Mucosa of descending colon (tissue), 3 donors: ENCODE measurements around the gene ULBP1. TPM values are rescaled to one million over a fixed set of nuclear protein-coding genes. Genes with fewer than 3 reads are reported as not detected.
"Not testable (repeated sequence)": the region's sequence is repeated elsewhere in the genome, so short reads cannot be mapped to it uniquely, and the experiment has no call there.

Experiments
- ATAC-seq: fragments of 200-7000 bp; cut with Tn5 transposase; one replicate; pipeline ENCODE4 v1.9.1; 2020; ENCODE audit warnings: mild to moderate bottlenecking, moderate library complexity
- DNase-seq, 3 donors: peaks; one replicate each; pipeline ENCODE4 v3.0.0-alpha.2; 2020
- H3K36me3 ChIP-seq: fragments of 200-600 bp; one replicate; pipeline ENCODE4 v1.8.0; 2021; ENCODE audit warnings: low read depth, mild to moderate bottlenecking
- H3K4me1 ChIP-seq: fragments of 200-600 bp; one replicate; pipeline ENCODE4 v1.8.0; 2021; ENCODE audit warnings: low read depth, mild to moderate bottlenecking
- H3K4me3 ChIP-seq: fragments of 200-600 bp; one replicate; pipeline ENCODE4 v1.8.0; 2021; ENCODE audit warnings: mild to moderate bottlenecking
- H3K9me3 ChIP-seq: fragments of 200-600 bp; one replicate; pipeline ENCODE4 v1.8.0; 2021; ENCODE audit warnings: mild to moderate bottlenecking
- intact Hi-C, 2 donors: fragments of 100-400 bp; cut with DNase I in 1 of 2; cut with micrococcal nuclease in 1 of 2; formaldehyde crosslinking; loops; one replicate each; pipeline versions ENCODE4 v1.11.0 to v1.11.1; 2022; cut with DNase I, micrococcal nuclease
- total RNA-seq, 3 donors: library from RNA; stranded (reverse); fragmentation: NEBNext Ultra II Directional in 2 of 3; extraction: Animal tissue kit (Norgen Biotek cat#: 25700) in 2 of 3; gene quantifications; one replicate each; pipeline versions ENCODE4 v1.2.1 to v1.2.4, GENCODE V29; 2021 to 2023
- TF ChIP-seq, protein P1 (sequence below): fragments of 200-600 bp; IDR thresholded peaks from one replicate; pipeline ENCODE4 v1.8.0; 2022; ENCODE audit warnings: antibody characterized with exemption, mild to moderate bottlenecking
- donor health status: DM: no; HTN: no; CAD: no; lungs with moderate emphysema.
- donor health status: DM: no; HTN: no; CAD: no.
- donor health status: DM: no; HTN: yes; CAD: no.

ULBP1 gene
- total RNA-seq, 3 donors from 2014 or later: not detected

DNA sequence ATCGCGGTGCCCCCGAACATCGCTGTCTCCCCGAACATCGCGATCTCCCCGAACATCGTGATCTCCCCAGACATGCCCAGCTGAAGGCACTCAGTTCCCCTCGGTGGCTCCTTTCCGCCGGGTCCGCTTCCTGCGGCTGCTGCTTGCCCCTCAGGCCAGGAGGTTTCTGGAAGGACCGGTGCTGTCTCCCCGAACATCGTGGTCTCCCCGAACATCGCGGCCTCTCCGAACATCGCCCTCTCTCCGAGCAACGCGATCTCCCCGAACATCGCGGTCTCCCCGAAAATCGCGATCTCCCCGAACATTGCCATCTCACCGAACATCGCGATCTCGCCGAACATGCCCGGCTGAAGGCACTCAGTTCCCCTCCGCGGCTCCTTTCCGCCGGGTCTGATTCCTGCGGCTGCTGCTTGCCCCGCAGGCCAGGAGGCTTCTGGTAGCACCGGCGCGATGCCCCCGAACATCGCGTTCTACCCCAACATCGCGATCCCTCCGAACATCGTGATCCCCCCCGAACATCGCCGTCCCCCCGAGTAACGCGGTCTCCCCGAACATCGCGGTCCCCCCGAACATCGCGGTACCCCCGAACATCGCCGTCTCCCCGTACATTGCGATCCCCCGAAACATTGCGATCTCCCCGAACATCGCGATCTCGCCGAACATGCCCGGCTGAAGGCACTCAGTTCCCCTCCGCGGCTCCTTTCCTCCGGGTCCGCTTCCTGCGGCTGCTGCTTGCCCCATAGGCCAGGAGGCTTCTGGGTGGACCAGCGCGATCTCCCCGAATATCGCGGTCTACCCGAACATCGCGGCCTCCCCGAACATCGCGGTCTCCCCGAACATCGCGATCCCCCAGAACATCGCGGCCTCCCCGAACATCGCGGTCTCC is 808 bp downstream of the ULBP1 start:
- TF ChIP-seq, protein P1, sequence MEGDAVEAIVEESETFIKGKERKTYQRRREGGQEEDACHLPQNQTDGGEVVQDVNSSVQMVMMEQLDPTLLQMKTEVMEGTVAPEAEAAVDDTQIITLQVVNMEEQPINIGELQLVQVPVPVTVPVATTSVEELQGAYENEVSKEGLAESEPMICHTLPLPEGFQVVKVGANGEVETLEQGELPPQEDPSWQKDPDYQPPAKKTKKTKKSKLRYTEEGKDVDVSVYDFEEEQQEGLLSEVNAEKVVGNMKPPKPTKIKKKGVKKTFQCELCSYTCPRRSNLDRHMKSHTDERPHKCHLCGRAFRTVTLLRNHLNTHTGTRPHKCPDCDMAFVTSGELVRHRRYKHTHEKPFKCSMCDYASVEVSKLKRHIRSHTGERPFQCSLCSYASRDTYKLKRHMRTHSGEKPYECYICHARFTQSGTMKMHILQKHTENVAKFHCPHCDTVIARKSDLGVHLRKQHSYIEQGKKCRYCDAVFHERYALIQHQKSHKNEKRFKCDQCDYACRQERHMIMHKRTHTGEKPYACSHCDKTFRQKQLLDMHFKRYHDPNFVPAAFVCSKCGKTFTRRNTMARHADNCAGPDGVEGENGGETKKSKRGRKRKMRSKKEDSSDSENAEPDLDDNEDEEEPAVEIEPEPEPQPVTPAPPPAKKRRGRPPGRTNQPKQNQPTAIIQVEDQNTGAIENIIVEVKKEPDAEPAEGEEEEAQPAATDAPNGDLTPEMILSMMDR: no peak
- intact Hi-C loops: no loop called here

DNA sequence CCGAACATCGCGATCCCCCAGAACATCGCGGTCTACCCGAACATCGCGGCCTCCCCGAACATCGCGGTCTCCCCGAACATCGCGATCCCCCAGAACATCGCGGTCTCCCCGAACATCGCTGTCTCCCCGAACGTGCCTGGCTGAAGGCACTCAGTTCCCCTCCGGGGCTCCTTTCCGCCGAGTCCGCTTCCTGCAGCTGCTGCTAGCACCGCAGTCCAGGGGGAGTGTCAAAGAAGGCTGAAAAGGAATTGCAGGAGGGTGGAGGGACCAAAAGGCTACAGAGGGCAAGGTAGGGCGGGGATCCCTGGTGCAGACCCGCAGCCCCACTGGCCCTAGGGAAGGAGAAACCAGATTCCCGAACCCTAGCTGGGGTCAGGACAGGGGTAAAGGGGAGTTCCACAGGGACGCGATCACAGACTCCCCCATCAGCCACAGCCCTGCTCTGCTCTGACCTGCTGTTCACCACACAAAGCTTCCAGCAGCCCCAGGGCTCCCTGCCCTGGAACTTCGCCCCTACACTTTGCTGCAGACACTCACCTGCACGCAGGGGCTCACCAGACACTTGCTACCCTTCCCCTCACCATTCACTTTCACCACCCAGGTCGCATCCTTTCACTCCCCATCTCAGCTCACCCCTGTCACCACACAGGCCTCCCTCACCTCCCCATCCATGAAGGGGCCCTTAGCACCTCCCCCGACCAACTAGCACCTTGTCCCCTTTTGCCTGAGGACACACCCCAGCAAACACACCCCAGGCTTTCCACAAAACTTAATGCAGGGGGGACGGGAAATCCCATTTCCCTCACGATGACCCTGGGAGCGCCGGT is 1.7 kb downstream of the ULBP1 start:
- intact Hi-C loops: no loop called here

More for the DNA sequence above, 808 bp downstream of the ULBP1 start:
- Histone ChIP-seq H3K36me3 (no peaks in the 10 kb centered on the region), H3K4me3 (no peak overlapping the region), H3K9me3 (no peaks in the 10 kb centered on the region), H3K4me1 (peaks cover 24% of the 10 kb centered on the region)
- ATAC-seq: no peak
- DNase-seq: peak in 1 of 3 donors; percentile 27

DNA sequence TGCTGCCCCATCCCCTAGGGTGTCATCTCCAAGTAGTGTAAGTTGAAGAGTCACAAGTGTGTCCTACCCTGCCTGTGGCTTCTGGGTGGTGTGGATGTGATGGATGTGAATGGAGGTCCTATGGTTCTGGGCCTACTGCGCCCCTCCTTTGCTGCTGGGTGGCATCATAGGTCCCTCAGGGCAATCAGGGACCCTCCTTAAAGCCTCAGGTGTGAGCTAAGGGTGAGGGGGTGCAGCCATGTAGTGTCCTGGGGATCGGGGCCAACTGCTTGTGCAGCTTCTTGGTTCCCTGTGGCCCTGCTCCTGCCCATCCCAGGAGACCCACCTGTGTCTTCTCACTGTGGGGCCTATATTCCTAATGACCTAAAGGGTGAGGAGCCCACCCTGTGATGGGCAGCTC is 2.6 kb downstream of the ULBP1 start:
- DNase-seq, H3K4me3 ChIP-seq, intact Hi-C loops, ATAC-seq, H3K9me3 ChIP-seq, H3K36me3 ChIP-seq: not testable (repeated sequence)
- peaks cover 24% of the 10 kb centered on the region for H3K4me1 ChIP-seq

More for the DNA sequence above, 1.7 kb downstream of the ULBP1 start:
- no peaks in the 10 kb centered on the region for H3K36me3 ChIP-seq
- TF ChIP-seq, protein P1: no peak
- peaks cover 24% of the 10 kb centered on the region for H3K4me1 ChIP-seq
- no peaks in the 10 kb centered on the region for H3K9me3 ChIP-seq
- ATAC-seq (no peak), DNase-seq (no peak)
- no peak overlapping the region for H3K4me3 ChIP-seq

DNA sequence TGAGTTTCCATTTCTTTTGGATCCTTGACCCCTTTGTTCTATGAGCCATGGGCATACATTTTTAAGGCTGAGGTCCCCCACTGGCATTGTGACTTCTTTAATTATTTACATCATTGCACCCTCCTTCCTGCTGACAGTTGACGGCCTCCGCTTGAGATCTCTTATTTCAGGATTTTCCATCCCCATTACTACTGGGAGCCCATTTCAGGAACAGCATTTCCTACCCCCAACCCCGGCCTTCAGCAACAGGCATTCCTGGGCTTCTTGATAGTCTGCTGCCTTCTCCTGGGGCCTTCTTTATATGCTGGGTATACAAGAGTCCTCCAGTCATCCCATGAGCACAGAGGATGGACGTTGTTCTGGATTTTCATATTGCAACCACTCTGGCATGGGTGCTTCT is 3.8 kb downstream of the ULBP1 start:
- TF ChIP-seq, protein P1: no peak
- DNase-seq: no peak
- no peak overlapping the region for H3K4me3 ChIP-seq
- H3K4me1 ChIP-seq: peaks cover 24% of the 10 kb centered on the region
- intact Hi-C loops: no loop called here
- no peaks in the 10 kb centered on the region for H3K9me3 ChIP-seq
- no peaks in the 10 kb centered on the region for H3K36me3 ChIP-seq
- ATAC-seq: no peak

DNA sequence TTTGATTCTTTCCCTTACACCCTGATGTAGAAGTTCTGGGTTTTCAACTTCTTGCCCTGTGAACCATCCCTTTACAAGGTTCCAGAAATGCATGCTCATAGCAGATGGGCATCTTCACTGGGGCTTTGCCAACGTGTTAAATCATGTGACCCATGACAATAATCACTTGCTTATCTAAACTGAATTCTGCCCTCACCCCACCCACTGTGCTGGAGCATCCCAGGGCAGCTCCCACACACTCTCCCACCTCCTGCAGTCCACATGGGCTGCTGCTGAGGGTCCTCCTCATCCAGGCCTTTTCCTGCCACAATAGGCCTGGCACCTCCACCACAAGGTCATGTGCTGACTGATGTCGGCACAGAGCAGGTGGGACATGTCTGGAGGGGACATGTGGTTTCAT is 4.3 kb downstream of the ULBP1 start:
- intact Hi-C loops, H3K36me3 ChIP-seq, H3K9me3 ChIP-seq, ATAC-seq, DNase-seq, H3K4me3 ChIP-seq: not testable (repeated sequence)
- H3K4me1 ChIP-seq: peaks cover 22% of the 10 kb centered on the region

DNA sequence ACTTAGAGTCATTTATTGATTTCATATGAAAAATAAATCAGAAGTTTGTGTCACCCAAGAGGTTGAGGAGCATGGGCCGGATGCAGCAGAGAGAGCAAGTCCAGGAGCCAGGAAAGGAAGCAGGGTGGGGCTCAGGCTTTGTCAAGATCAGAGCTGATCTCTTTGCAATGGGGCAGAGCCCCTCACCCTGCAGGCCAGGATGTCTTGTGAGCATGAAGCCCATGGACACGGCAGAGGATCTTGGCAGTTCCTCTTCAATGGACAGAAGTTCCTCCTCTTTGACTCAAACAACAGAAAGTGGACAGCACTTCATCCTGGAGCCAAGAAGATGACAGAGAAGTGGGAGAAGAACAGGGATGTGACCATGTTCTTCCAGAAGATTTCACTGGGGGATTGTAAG is 5.2 kb downstream of the ULBP1 start:
- intact Hi-C loops, ATAC-seq, H3K9me3 ChIP-seq, DNase-seq, H3K4me3 ChIP-seq, H3K36me3 ChIP-seq: not testable (repeated sequence)
- peaks cover 13% of the 10 kb centered on the region for H3K4me1 ChIP-seq

DNA sequence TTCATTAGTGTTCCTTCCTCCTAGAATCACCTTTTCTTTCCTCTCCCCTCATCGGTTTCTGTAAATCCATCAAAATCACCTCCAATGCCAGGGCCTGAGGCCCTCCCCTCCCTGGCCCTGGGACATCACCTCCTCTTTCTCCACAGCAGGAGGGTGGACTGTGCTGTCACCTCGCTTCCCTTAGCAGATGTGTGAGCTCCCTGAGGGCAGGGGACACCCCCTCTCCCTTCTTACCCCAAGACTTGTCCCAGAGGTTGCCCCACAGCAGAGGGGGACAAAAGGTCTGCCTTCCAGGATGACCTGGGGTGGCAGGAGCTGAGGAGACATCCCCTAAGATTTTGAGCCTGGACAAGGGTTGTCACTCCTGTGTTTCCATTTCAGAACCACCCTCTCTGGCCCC is 5.9 kb downstream of the ULBP1 start:
- intact Hi-C loops: no loop called here
- TF ChIP-seq, protein P1: no peak
- H3K9me3 ChIP-seq: no peaks in the 10 kb centered on the region
- ATAC-seq (no peak), DNase-seq (no peak)
- H3K4me1 ChIP-seq: peaks cover 6% of the 10 kb centered on the region
- no peaks in the 10 kb centered on the region for H3K36me3 ChIP-seq
- no peak overlapping the region for H3K4me3 ChIP-seq

DNA sequence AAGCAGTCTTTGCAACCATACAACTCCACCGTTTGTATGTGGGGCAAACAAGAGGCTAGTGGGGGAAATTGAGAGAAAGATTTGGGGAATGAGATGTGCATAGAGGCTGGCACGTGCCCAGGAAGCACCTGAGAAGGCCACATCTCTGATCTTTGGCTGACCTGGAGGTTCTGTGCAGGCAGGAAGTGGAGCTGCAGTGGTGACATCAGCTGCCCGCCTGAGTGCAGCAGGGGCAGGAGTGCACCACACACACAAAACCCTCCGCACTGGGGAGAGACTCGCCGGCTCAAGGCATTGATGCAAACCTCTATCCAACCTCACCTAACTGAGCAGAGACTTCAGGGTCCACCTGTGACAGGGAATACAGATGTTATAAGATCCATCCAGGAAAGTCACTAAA is 10.7 kb downstream of the ULBP1 start:
- intact Hi-C loops, DNase-seq, H3K4me3 ChIP-seq, H3K4me1 ChIP-seq, H3K9me3 ChIP-seq, ATAC-seq, H3K36me3 ChIP-seq: not testable (repeated sequence)
